HepG2 (cell line): ENCODE results near the gene DBN1. TPM values are rescaled to one million over a fixed set of nuclear protein-coding genes. Genes with fewer than 3 reads are reported as not detected.

Source experiments
- AKAP8 ChIP-seq: sonication (generic); formaldehyde crosslinking; IDR thresholded peaks from 2 replicates; pipeline ENCODE4 v1.5.1; 2020; ENCODE audit warnings: mild to moderate bottlenecking, missing genetic modification reagents
- CENPBD1 ChIP-seq: sonication (generic); formaldehyde crosslinking; IDR thresholded peaks from 2 replicates; pipeline ENCODE4 v1.8.0; 2022; ENCODE audit warnings: missing genetic modification reagents, low read depth, mild to moderate bottlenecking, borderline replicate concordance
- KDM4B ChIP-seq: sonication (generic); formaldehyde crosslinking; IDR thresholded peaks from 2 replicates; pipeline ENCODE4 v1.4.0; 2020; ENCODE audit warnings: missing genetic modification reagents
- MAFG ChIP-seq: sonication (generic); formaldehyde crosslinking; IDR thresholded peaks from 2 replicates; pipeline ENCODE4 v1.5.1; 2020; ENCODE audit warnings: mild to moderate bottlenecking, missing genetic modification reagents
- MTF2 ChIP-seq: sonication (generic); formaldehyde crosslinking; IDR thresholded peaks from 2 replicates; pipeline ENCODE4 v1.5.0; 2020; ENCODE audit warnings: missing genetic modification reagents, borderline replicate concordance
- NR2F2 ChIP-seq: IDR thresholded peaks from 2 replicates; pipeline ENCODE4 v1.6.1; 2012; ENCODE audit warnings: low read depth, inconsistent platforms, borderline replicate concordance
- PCBP1 ChIP-seq: fragments of 200-400 bp; formaldehyde crosslinking; IDR thresholded peaks from 2 replicates; pipeline ENCODE4 v1.6.1; 2017; ENCODE audit warnings: mild to moderate bottlenecking, low read depth, low read length, borderline replicate concordance
- RBM22 ChIP-seq: fragments of 200-400 bp; formaldehyde crosslinking; optimal IDR thresholded peaks from 2 replicates; pipeline ENCODE3; 2017; ENCODE audit warnings: mild to moderate bottlenecking, low read length, moderate library complexity
- RFXAP ChIP-seq: sonication (generic); formaldehyde crosslinking; IDR thresholded peaks from 2 replicates; pipeline ENCODE4 v1.4.0; 2020; ENCODE audit warnings: missing genetic modification reagents, borderline replicate concordance
- SATB2 ChIP-seq: sonication (generic); formaldehyde crosslinking; IDR thresholded peaks from 2 replicates; pipeline ENCODE4 v1.5.0; 2020; ENCODE audit warnings: missing genetic modification reagents
- ZBTB26 ChIP-seq: IDR thresholded peaks from 2 replicates; pipeline ENCODE4 v1.6.1; 2016; ENCODE audit warnings: missing compliant biosample characterization, missing genetic modification reagents, borderline replicate concordance
- ZFAT ChIP-seq: sonication (generic); formaldehyde crosslinking; conservative IDR thresholded peaks from 2 replicates; pipeline ENCODE4 v1.8.1; 2023; ENCODE audit warnings: missing genetic modification reagents, inconsistent platforms
- ZFP36L2 ChIP-seq: sonication (generic); formaldehyde crosslinking; IDR thresholded peaks from 2 replicates; pipeline ENCODE4 v1.4.0; 2020; ENCODE audit warnings: missing genetic modification reagents
- ZIK1 ChIP-seq: sonication (generic); formaldehyde crosslinking; IDR thresholded peaks from 2 replicates; pipeline ENCODE4 v1.5.0; 2020; ENCODE audit warnings: mild to moderate bottlenecking, low read depth, missing genetic modification reagents, borderline replicate concordance
- ZNF383 ChIP-seq: sonication (generic); formaldehyde crosslinking; IDR thresholded peaks from 2 replicates; pipeline ENCODE4 v1.4.0; 2020; ENCODE audit warnings: missing genetic modification reagents, mild to moderate bottlenecking, borderline replicate concordance
- ZNF430 ChIP-seq: sonication (generic); formaldehyde crosslinking; IDR thresholded peaks from 2 replicates; pipeline ENCODE4 v1.9.0; 2021; ENCODE audit warnings: mild to moderate bottlenecking, missing genetic modification reagents
- ZNF577 ChIP-seq: sonication (generic); formaldehyde crosslinking; IDR thresholded peaks from 2 replicates; pipeline ENCODE4 v1.4.0; 2020; ENCODE audit warnings: mild to moderate bottlenecking, low read depth, missing genetic modification reagents, borderline replicate concordance
- polyA plus RNA-seq, 8 experiments: library from polyadenylated mRNA; depleted of rRNA in 3 of 8; stranded (reverse) in 7 of 8; unstranded in 1 of 8; fragments of >200 nt; fragmentation: Illumina TruSeq in 4 of 8; extraction: Trizol in 4 of 8; gene quantifications; 2 replicates each; pipeline versions ENCODE4 v1.2.1 to v1.2.3, GENCODE V29; 2011 to 2016; ENCODE audit warnings: low read depth in 4 of 8, missing spikeins in 1 of 8, mixed read lengths in 1 of 8; ENCODE audit not compliant: insufficient read depth in 1 of 8
- total RNA-seq, 5 experiments: library from RNA; depleted of rRNA; stranded (reverse); fragments of >200 nt; fragmentation: Illumina TruSeq; extraction: Trizol; gene quantifications; 2 replicates each; pipeline ENCODE4 v1.2.3, GENCODE V29; 2016; ENCODE audit warnings: low read depth in 1 of 5
- TF ChIP-seq, protein P1 (sequence below): sonication (generic); formaldehyde crosslinking; IDR thresholded peaks from 2 replicates; pipeline ENCODE4 v1.4.0; 2020; ENCODE audit warnings: mild to moderate bottlenecking, missing genetic modification reagents
- TF ChIP-seq, protein P2 (sequence below): sonication (generic); formaldehyde crosslinking; IDR thresholded peaks from 2 replicates; pipeline ENCODE4 v1.4.0; 2020; ENCODE audit warnings: low read depth, mild to moderate bottlenecking, missing genetic modification reagents
- TF ChIP-seq, protein P3 (sequence below): sonication (generic); formaldehyde crosslinking; IDR thresholded peaks from 2 replicates; pipeline ENCODE4 v1.4.0; 2020; ENCODE audit warnings: missing genetic modification reagents
- TF ChIP-seq, protein P4 (sequence below): sonication (generic); formaldehyde crosslinking; conservative IDR thresholded peaks from 2 replicates; pipeline ENCODE4 v1.4.0; 2020; ENCODE audit warnings: missing genetic modification reagents

The DBN1 gene
- total and polyA plus RNA-seq, 2 of the 13 experiments (the other 11 are each of a cell fraction or from before 2014, with no cell fraction given), result 27.0 to 37.3 TPM

- no peak for TF ChIP-seq PCBP1
- TF ChIP-seq, protein P1, sequence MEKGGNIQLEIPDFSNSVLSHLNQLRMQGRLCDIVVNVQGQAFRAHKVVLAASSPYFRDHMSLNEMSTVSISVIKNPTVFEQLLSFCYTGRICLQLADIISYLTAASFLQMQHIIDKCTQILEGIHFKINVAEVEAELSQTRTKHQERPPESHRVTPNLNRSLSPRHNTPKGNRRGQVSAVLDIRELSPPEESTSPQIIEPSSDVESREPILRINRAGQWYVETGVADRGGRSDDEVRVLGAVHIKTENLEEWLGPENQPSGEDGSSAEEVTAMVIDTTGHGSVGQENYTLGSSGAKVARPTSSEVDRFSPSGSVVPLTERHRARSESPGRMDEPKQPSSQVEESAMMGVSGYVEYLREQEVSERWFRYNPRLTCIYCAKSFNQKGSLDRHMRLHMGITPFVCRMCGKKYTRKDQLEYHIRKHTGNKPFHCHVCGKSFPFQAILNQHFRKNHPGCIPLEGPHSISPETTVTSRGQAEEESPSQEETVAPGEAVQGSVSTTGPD, result no peak
- TF ChIP-seq ZNF577 (CRISPR knock-in tag), result no peak
- TF ChIP-seq, protein P2, sequence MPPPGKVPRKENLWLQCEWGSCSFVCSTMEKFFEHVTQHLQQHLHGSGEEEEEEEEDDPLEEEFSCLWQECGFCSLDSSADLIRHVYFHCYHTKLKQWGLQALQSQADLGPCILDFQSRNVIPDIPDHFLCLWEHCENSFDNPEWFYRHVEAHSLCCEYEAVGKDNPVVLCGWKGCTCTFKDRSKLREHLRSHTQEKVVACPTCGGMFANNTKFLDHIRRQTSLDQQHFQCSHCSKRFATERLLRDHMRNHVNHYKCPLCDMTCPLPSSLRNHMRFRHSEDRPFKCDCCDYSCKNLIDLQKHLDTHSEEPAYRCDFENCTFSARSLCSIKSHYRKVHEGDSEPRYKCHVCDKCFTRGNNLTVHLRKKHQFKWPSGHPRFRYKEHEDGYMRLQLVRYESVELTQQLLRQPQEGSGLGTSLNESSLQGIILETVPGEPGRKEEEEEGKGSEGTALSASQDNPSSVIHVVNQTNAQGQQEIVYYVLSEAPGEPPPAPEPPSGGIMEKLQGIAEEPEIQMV, result no peak
- TF ChIP-seq ZFAT (CRISPR knock-in tag), result no peak
- TF ChIP-seq SATB2 (CRISPR knock-in tag), result no peak
- no peak for TF ChIP-seq MAFG (CRISPR knock-in tag)
- TF ChIP-seq RFXAP (CRISPR knock-in tag), result no peak
- TF ChIP-seq MTF2 (CRISPR knock-in tag), result no peak
- TF ChIP-seq, protein P3, sequence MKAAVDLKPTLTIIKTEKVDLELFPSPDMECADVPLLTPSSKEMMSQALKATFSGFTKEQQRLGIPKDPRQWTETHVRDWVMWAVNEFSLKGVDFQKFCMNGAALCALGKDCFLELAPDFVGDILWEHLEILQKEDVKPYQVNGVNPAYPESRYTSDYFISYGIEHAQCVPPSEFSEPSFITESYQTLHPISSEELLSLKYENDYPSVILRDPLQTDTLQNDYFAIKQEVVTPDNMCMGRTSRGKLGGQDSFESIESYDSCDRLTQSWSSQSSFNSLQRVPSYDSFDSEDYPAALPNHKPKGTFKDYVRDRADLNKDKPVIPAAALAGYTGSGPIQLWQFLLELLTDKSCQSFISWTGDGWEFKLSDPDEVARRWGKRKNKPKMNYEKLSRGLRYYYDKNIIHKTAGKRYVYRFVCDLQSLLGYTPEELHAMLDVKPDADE (CRISPR knock-in tag), result no peak
- TF ChIP-seq ZFP36L2, result no peak
- no peak for TF ChIP-seq KDM4B (CRISPR knock-in tag)
- TF ChIP-seq AKAP8 (CRISPR knock-in tag), result peak; percentile 34; the same call in 1 of the 2 replicates
- no peak for TF ChIP-seq ZNF383
- no peak for TF ChIP-seq ZBTB26 (CRISPR knock-in tag)
- TF ChIP-seq NR2F2, result no peak
- peak; percentile 39 for TF ChIP-seq RBM22
- TF ChIP-seq CENPBD1 (CRISPR knock-in tag), result no peak
- TF ChIP-seq, protein P4, sequence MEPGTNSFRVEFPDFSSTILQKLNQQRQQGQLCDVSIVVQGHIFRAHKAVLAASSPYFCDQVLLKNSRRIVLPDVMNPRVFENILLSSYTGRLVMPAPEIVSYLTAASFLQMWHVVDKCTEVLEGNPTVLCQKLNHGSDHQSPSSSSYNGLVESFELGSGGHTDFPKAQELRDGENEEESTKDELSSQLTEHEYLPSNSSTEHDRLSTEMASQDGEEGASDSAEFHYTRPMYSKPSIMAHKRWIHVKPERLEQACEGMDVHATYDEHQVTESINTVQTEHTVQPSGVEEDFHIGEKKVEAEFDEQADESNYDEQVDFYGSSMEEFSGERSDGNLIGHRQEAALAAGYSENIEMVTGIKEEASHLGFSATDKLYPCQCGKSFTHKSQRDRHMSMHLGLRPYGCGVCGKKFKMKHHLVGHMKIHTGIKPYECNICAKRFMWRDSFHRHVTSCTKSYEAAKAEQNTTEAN, result no peak
- TF ChIP-seq ZIK1 (CRISPR knock-in tag), result no peak
- TF ChIP-seq ZNF430 (CRISPR knock-in tag), result no peak
Measured at GRCh38 chr5:177445052-177445916, 28.1 kb downstream of the DBN1 start (continued).
